AG10803 (cell line): Measurements from ENCODE around the gene PLIN3.

Source experiments
- DNase-seq: peaks from one replicate; pipeline ENCODE4 v3.0.0; 2010; ENCODE audit warnings: low read depth
- H3K4me3 ChIP-seq: 2 replicates; pipeline ENCODE4 v1.5.1; 2011; ENCODE audit warnings: mild to moderate bottlenecking, low read length, control low read depth
- TF ChIP-seq, protein P1 (sequence below): conservative IDR thresholded peaks from 2 replicates; pipeline ENCODE4 v1.5.1; 2011; ENCODE audit warnings: mild to moderate bottlenecking, low read length, control low read depth, inconsistent platforms

The PLIN3 gene

DNA sequence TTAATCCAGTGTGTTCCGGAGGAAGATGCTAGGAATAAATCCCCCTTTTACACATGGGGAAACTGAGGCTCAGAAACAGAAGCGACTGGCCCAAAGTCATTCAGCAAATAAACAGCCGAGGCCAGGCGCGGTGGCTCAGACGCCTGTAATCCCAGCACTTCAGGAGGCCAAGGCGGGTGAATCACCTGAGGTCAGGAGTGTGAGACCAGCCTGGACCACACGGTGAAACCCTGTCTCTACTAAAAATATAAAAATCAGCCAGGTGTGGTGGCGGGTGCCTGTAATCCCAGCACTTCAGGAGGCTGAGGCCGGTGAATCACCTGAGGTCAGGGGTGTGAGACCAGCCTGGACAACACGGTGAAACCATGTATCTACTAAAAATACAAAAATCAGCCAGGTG is 11.6 kb upstream of the PLIN3 start:
- DNase-seq: no peak
- H3K4me3 ChIP-seq: no peak overlapping the region
- TF ChIP-seq, protein P1, sequence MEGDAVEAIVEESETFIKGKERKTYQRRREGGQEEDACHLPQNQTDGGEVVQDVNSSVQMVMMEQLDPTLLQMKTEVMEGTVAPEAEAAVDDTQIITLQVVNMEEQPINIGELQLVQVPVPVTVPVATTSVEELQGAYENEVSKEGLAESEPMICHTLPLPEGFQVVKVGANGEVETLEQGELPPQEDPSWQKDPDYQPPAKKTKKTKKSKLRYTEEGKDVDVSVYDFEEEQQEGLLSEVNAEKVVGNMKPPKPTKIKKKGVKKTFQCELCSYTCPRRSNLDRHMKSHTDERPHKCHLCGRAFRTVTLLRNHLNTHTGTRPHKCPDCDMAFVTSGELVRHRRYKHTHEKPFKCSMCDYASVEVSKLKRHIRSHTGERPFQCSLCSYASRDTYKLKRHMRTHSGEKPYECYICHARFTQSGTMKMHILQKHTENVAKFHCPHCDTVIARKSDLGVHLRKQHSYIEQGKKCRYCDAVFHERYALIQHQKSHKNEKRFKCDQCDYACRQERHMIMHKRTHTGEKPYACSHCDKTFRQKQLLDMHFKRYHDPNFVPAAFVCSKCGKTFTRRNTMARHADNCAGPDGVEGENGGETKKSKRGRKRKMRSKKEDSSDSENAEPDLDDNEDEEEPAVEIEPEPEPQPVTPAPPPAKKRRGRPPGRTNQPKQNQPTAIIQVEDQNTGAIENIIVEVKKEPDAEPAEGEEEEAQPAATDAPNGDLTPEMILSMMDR: no peak

DNA sequence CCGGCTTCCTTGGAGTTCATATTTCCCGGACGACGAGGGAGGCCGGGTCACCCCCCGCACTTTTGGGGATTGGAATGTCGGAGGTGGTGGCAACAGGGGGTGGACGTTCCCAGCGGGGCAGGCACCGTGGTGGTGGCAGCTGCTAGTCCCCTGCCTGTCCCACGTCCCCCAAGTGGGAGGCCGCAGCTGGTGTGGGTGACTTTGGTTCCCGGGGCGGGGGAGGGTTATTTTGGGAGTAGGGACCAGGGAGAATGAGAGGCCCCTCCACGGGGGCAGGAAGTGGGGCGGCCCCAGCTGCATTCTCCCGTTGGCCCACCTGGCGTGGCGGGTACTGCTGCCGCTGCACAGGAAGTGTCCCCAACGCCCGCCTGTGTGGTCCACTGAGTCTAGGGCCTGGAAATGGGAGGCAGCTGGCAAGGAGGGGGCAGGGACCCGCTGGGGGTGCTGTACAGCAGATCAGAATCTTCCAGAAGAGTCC is 11.1 kb upstream of the PLIN3 start:
- no peak overlapping the region for H3K4me3 ChIP-seq
- no peak for DNase-seq
- TF ChIP-seq, protein P1: no peak

DNA sequence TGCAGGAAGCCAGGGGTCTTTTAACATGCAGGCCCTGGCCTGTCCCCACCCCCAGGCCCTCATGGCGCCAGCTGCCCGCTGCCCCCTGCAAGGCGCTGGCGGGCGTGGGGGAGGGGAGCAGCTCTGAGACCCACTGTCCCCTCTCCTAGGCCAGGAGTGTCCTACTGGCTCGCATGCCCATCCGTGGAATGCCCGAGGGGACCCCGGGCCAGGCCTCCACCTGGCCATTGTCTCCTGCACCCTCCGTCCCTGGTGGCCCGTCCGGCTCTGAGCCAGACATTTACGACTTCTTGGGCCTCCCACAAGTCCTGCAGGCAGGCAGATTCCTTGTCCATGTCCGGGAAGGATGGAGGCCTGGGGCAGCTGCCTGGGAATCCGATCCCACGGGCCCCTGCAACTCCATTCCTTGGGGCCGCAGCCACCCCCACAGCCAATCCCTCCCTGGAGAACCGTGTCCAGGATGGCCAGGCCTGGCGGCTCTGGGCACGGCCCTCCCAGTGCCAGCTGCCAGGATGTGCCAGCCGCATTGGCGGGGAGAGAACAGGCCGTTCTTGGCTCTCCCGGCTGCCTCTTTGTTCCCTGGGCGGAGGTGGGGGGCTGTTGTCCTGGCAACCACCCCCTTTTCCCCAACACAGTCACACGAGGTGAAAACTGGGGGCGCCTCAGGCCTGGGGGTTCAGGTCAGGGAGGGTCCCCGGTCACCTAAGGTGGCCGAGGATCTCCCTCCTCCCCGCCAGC is 10.5 kb upstream of the PLIN3 start:
- no peak for DNase-seq
- TF ChIP-seq, protein P1: no peak
- no peak overlapping the region for H3K4me3 ChIP-seq

DNA sequence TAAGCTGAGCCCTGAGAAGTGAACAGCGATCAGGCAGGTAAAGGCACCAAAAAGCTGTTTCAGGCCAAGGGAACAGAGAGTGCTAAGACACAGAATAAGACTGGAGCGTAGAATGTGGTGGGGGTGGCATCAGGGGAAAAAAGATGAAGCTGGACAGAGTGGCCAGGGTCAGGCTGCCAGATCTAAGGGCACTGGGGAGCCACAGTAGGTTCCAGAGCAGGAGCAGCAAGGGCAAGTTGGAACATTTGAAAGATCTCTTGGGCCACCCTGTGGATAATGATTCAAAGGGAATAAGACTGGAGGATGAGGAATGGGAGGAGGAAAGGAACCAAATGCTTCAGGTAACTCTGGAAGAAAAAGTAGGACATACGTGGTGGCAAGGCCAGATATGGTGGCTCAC is 6.5 kb upstream of the PLIN3 start:
- no peak overlapping the region for H3K4me3 ChIP-seq
- no peak for DNase-seq
- TF ChIP-seq, protein P1: no peak

DNA sequence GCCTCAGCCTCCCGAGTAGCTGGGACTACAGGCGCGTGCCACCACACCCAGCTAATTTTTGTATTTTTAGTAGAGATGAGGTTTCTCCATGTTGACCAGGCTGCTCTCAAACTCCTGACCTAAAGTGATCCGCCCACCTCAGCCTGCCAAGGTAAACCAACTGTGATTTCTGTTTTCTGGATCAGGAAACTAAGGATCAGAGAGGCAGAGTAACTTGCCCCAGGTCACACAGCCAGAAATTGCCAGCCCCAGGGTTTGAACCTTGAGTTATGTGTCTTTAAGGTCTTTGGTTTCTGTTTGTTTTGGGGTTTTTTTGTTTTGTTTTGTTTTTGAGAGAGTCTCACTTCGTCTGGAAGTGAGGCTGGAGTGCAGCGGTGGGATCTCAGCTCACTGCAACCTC is 4.2 kb upstream of the PLIN3 start:
- TF ChIP-seq, protein P1: no peak
- no peak for DNase-seq
- no peak overlapping the region for H3K4me3 ChIP-seq

DNA sequence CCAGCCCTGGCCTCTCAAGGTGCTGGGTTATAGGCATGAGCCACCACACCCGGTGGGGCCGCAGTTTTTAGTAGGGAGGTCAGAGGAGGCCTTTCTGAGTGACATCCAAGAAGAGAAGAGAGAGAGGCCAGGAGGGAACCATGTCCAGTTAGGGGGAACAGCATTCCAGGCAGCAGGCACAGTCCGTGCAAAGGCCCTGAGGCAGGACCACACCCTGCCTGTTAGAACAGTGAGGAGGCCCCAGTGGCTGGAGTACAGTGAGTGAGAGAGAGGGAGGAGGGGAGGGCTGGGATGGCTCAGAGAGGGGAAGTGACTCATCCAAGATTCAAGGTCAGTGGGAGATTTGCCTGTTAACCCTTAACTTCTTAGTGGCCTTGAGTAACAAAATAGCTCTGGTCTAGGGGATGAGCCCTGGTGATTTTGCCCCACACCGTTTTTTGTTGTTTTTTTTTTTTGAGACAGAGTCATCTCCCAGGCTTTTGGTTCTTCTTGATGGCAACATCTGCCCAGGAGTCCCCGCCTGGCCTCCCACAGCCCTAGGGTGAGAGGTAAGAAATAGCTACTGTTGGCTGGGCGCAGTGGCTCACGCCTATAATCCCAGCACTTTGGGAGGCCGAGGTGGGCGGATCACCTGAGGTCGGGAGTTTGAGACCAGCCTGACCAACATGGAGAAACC is 2.7 kb upstream of the PLIN3 start:
- TF ChIP-seq, protein P1: no peak
- DNase-seq: peak; percentile 94
- no peak overlapping the region for H3K4me3 ChIP-seq
